Sigmoid colon (tissue), 7 donors: ENCODE data around the gene CLEC16A. TPM values are rescaled to one million over a fixed set of nuclear protein-coding genes. Genes with fewer than 3 reads are reported as not detected.
A peak's percentile ranks its signal among the peaks of the same experiment; 100 is the strongest.

Experiments used
- DNase-seq: peaks from one replicate; pipeline ENCODE4 v3.0.0-alpha.2; 2019
- H3K27ac ChIP-seq, 4 donors: fragments of 200-600 bp; sonication (generic); one replicate each; pipeline ENCODE4 v1.5.1; 2016 to 2019; ENCODE audit warnings: mild to moderate bottlenecking in 1 of 4
- H3K27me3 ChIP-seq, 3 donors: fragments of 200-600 bp; sonication (generic); one replicate each; pipeline ENCODE4 v1.5.1; 2019; ENCODE audit warnings: mild to moderate bottlenecking in 1 of 3
- H3K36me3 ChIP-seq, 4 donors: fragments of 200-600 bp; sonication (generic); one replicate each; pipeline ENCODE4 v1.5.1; 2016 to 2019
- H3K4me1 ChIP-seq, 4 donors: fragments of 200-600 bp; sonication (generic); one replicate each; pipeline ENCODE4 v1.5.1; 2017 to 2019
- H3K4me3 ChIP-seq, 4 donors: fragments of 200-600 bp; sonication (generic); one replicate each; pipeline ENCODE4 v1.5.1; 2017 to 2019; ENCODE audit warnings: mild to moderate bottlenecking in 2 of 4, moderate library complexity in 1 of 4
- H3K9me3 ChIP-seq, 4 donors: fragments of 200-600 bp in 3 of 4; sonication (generic) in 3 of 4; one replicate each; pipeline versions ENCODE4 v1.5.1 to v1.6.1; 2013 to 2019
- EP300 ChIP-seq, 4 donors: sonication (generic); formaldehyde crosslinking; IDR thresholded peaks; one replicate each; pipeline ENCODE4 v1.6.1; 2017; ENCODE audit warnings: antibody characterized with exemption in 4 of 4
- POLR2A ChIP-seq, 2 donors: fragments of 450-650 bp; IDR thresholded peaks; one replicate each; pipeline ENCODE4 v1.6.1; 2016; ENCODE audit warnings: antibody characterized with exemption in 2 of 2, mild to moderate bottlenecking in 2 of 2, moderate library complexity in 2 of 2
- POLR2AphosphoS5 ChIP-seq, 4 donors: sonication (generic); formaldehyde crosslinking; IDR thresholded peaks; one replicate each; pipeline ENCODE4 v1.6.1; 2017; ENCODE audit warnings: antibody characterized with exemption in 4 of 4
- WGBS, 2 donors: extraction: QIAGEN DNeasy Blood & Tissue Kit; methylation state at CpG; one replicate each; pipeline ENCODE4 v1.1.7; 2013; 5-methylcytosine and 5-hydroxymethylcytosine counted together
- intact Hi-C: fragments of 100-400 bp; cut with DNase I; formaldehyde crosslinking; loops from one replicate; pipeline ENCODE4 v1.15.1; 2023
- polyA plus RNA-seq, 3 donors: library from polyadenylated mRNA; stranded (reverse); fragments of 200-250 nt; gene quantifications; one replicate each; pipeline ENCODE4 v1.2.3, GENCODE V29; 2013
- total RNA-seq, 4 donors: library from RNA; depleted of rRNA; stranded (reverse); fragments of >200 nt; gene quantifications; one replicate each; pipeline ENCODE4 v1.1.0, GENCODE V29; 2016
- TF ChIP-seq, protein P1 (sequence below), 4 experiments: fragments of 450-650 bp in 3 of 4; fragments of 200-600 bp in 1 of 4; IDR thresholded peaks; one replicate each; pipeline ENCODE4 v1.5.1; 2016 to 2019; ENCODE audit warnings: antibody characterized with exemption in 4 of 4, mild to moderate bottlenecking in 3 of 4, moderate library complexity in 2 of 4
- donor health status: healthy with polysubstance abuse.
- donor health status: Bipolar disorder and iron deficiency.
- donor health status: healthy.

The CLEC16A gene
- total and polyA plus RNA-seq, 7 donors, result 9.6 to 35.2 (median 24.6) TPM

DNA sequence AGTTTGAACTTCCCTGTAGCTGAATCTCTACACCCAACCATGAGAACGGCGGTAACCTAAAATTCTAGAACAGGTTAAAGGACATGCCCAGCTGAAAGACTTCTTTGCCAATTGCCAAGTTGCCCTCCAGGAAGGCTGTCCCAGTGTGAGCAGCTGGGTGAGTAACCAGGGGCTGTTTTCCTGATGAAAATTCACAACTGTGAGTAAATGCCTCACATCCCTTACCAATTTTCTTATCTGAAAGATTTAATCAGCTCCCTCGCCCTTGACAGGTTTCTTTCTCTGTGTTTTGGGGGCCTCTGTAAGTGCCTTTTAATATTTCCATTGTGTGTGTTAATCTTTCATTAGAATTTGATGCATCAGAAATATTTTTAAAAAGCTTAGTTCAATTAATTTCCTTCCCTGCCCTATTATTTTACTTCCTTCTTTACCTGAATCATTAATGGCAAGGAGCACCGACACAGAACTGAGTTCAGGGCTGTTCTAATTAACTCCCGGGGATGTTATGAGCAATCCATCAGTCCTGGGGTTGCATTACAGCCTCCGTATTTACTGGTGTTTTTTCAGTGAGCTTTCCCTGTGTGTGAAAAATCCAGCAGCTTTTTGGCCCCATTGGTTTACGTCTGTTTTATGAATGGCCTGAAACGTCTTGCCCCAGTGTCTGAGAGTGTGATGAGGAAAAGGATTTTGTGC lies 152.9 kb downstream of the CLEC16A start:
- H3K4me3 ChIP-seq, result no peak overlapping the region
- DNase-seq, result no peak
- intact Hi-C loops, result no loop called here
- no peaks in the 10 kb centered on the region for H3K9me3 ChIP-seq
- H3K27ac ChIP-seq, result no peak overlapping the region
- H3K36me3 ChIP-seq, result no peaks in the 10 kb centered on the region
- H3K27me3 ChIP-seq, result no peaks in the 10 kb centered on the region
- TF ChIP-seq, protein P1, sequence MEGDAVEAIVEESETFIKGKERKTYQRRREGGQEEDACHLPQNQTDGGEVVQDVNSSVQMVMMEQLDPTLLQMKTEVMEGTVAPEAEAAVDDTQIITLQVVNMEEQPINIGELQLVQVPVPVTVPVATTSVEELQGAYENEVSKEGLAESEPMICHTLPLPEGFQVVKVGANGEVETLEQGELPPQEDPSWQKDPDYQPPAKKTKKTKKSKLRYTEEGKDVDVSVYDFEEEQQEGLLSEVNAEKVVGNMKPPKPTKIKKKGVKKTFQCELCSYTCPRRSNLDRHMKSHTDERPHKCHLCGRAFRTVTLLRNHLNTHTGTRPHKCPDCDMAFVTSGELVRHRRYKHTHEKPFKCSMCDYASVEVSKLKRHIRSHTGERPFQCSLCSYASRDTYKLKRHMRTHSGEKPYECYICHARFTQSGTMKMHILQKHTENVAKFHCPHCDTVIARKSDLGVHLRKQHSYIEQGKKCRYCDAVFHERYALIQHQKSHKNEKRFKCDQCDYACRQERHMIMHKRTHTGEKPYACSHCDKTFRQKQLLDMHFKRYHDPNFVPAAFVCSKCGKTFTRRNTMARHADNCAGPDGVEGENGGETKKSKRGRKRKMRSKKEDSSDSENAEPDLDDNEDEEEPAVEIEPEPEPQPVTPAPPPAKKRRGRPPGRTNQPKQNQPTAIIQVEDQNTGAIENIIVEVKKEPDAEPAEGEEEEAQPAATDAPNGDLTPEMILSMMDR (IDR thresholded peaks at IDR 0.05), result no peak
- TF ChIP-seq POLR2A (IDR thresholded peaks at IDR 0.05) (no peak), EP300 (IDR thresholded peaks at IDR 0.05) (no peak), POLR2AphosphoS5 (IDR thresholded peaks at IDR 0.05) (no peak)
- H3K4me1 ChIP-seq, result peaks cover 0 to 61% (median 57%) of the 10 kb centered on the region in 4 donors
- WGBS, 2 donors, result 87 to 96% methylated on average over 8 of the region's 8 CpGs

DNA sequence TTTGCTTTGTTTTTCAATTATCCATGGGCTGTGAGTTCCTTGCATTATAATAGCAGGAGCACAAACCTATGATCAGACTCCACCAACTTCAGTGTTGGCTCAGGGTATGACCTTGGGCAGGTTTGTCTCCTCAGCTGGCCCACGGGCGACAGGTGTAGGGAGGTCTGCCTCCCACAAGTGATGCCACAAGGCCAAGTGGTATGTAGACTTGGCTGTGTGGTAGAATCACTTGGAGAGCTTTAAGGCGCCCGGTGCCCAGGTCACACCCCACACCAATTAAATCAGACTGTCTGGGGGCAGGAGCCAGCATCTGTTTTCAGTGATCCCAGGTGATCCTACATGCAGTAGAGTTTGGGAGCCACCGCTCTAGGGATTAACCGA lies 153.4 kb downstream of the CLEC16A start:
- TF ChIP-seq POLR2A (IDR thresholded peaks at IDR 0.05), result no peak
- no peak for TF ChIP-seq POLR2AphosphoS5 (IDR thresholded peaks at IDR 0.05)
- no peak for TF ChIP-seq EP300 (IDR thresholded peaks at IDR 0.05)
- TF ChIP-seq, protein P1 (IDR thresholded peaks at IDR 0.05), result no peak
- Histone ChIP-seq H3K9me3 (no peaks in the 10 kb centered on the region), H3K27ac (no peak overlapping the region), H3K4me1 (peaks cover 0 to 61% (median 57%) of the 10 kb centered on the region in 4 donors), H3K4me3 (no peak overlapping the region), H3K36me3 (no peaks in the 10 kb centered on the region), H3K27me3 (no peaks in the 10 kb centered on the region)
- DNase-seq, result no peak
- intact Hi-C loops, result no loop called here
- 95 to 97% methylated on average over 6 of the region's 6 CpGs for WGBS, 2 donors

DNA sequence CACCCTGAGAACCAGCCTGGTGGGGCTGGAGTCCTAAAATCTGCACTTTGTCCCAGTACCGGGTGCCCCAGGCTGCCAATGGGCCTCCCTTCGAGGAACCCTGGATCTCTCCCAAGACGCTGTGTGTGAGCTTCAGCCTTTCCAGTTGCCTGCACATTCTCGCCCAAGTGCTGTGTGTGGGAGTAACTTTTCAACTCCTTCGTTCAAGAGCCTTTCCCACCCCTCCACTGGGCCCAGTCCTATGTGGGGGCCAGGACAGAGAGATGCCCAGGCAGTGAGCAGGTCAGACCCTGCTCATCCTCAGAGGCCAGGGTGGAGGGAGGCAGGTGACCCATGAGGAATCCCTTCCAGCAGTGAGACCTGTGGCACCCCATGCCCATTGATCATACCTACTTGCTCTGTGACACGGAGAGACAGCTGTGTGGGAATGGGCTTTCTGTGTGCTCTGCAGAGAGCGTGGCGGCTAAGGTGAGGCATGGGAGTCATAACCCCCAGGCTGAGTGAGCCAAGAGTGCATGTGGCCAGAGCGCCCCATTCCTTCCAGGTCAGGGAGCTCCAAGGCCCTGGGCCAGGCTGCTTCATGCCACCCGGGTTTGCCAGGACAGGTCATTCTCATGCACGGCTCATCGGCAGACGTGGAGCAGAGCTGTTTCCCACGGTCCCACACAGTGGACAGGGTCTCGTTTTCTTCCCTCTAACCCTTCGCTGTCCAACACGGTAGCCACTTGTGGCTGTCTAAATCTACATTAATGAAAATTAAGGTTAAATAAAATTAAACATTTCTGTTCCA lies 154.4 kb downstream of the CLEC16A start:
- Histone ChIP-seq H3K4me3 (no peak overlapping the region), H3K9me3 (no peaks in the 10 kb centered on the region), H3K27ac (peak overlapping the region; percentile 13 to 81 (median 78)), H3K36me3 (no peaks in the 10 kb centered on the region), H3K27me3 (no peaks in the 10 kb centered on the region), H3K4me1 (peaks cover 0 to 57% (median 53%) of the 10 kb centered on the region in 4 donors)
- no peak for TF ChIP-seq POLR2AphosphoS5 (IDR thresholded peaks at IDR 0.05)
- TF ChIP-seq EP300 (IDR thresholded peaks at IDR 0.05), result no peak
- TF ChIP-seq, protein P1 (IDR thresholded peaks at IDR 0.05), result no peak
- WGBS, 2 donors, result 91 to 94% methylated on average over 17 of the region's 17 CpGs
- intact Hi-C loops, result no loop called here
- no peak for DNase-seq

DNA sequence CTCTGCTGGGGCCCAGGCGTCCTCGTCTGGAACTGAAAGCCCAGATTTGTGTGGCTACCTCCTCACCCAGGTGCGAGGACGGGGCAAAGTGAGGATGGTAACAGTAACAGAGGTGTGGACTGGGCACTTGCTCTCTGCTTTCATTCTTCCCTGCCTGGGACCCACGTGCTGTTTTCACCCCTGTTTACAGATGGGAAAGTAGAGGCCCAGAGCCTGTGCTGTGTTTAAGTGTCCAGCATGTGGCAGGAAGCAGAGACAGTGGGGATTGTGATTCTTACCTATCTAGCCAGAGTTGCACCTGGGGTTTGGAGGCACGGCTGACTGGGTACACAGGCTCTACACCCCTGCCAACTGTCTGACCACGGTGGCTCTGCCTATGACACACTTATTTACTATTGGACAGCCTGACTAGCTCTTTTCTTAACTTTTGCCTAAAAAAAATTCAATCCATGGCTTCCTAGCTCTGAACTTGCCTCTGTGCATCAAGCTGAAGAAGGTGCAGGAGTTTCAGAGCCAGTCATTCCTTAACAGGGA lies 155.4 kb downstream of the CLEC16A start:
- H3K4me3 ChIP-seq, result no peak overlapping the region
- no peaks in the 10 kb centered on the region for H3K36me3 ChIP-seq
- H3K27me3 ChIP-seq, result no peaks in the 10 kb centered on the region
- peaks cover 0 to 52% (median 50%) of the 10 kb centered on the region in 4 donors for H3K4me1 ChIP-seq
- 78 to 81% methylated on average over 7 of the region's 7 CpGs for WGBS, 2 donors
- no peak for DNase-seq
- intact Hi-C loops, result loop anchor here (1.0 kb wide), 1 partner anchor 21 kb away; no protein-coding TSS in a partner anchor
- no peaks in the 10 kb centered on the region for H3K9me3 ChIP-seq
- TF ChIP-seq POLR2A (IDR thresholded peaks at IDR 0.05) (no peak), EP300 (IDR thresholded peaks at IDR 0.05) (no peak), POLR2AphosphoS5 (IDR thresholded peaks at IDR 0.05) (no peak)
- TF ChIP-seq, protein P1 (IDR thresholded peaks at IDR 0.05), result no peak
- peak overlapping the region; percentile 76 to 81 (median 80) for H3K27ac ChIP-seq
